Large intestine (tissue), 3 donors: ENCODE data around the gene SGCA. TPM values are rescaled to one million over a fixed set of nuclear protein-coding genes. Genes with fewer than 3 reads are reported as not detected.

ENCODE experiments used
- DNase-seq, 2 donors: peaks; one replicate each; pipeline versions ENCODE4 v3.0.0 to v3.0.0-alpha.2; 2013
- H3K27ac ChIP-seq: one replicate; pipeline ENCODE4 v1.5.1; 2013; ENCODE audit warnings: low read length
- H3K27me3 ChIP-seq: 2 replicates; pipeline ENCODE4 v1.6.1; 2013; ENCODE audit warnings: low read length; ENCODE audit not compliant: control insufficient read depth, insufficient read depth
- H3K36me3 ChIP-seq: 2 replicates; pipeline ENCODE4 v1.6.1; 2013; ENCODE audit warnings: low read length; ENCODE audit not compliant: control insufficient read depth, insufficient read depth
- H3K4me1 ChIP-seq: one replicate; pipeline ENCODE4 v1.6.1; 2013; ENCODE audit warnings: low read length; ENCODE audit not compliant: control insufficient read depth, insufficient read depth
- H3K4me3 ChIP-seq: one replicate; pipeline ENCODE4 v1.5.1; 2013; ENCODE audit warnings: low read length
- H3K9me3 ChIP-seq: one replicate; pipeline ENCODE4 v1.6.1; 2013; ENCODE audit warnings: mild to moderate bottlenecking, low read depth, low read length, moderate library complexity; ENCODE audit not compliant: control insufficient read depth
- WGBS: methylation state at CpG from one replicate; pipeline ENCODE4 v1.1.5; 2013; ENCODE audit warnings: low lambda C conversion rate; ENCODE audit not compliant: insufficient coverage; 5-methylcytosine and 5-hydroxymethylcytosine counted together
- polyA plus RNA-seq: library from polyadenylated mRNA; unstranded; fragments of 120-200 nt; gene quantifications from one replicate; pipeline ENCODE4 v1.2.1, GENCODE V29; 2013

Gene SGCA
- polyA plus RNA-seq, 1 donor, result 1.2 TPM

GRCh38 chr17:50212121-50212843, 46.5 kb downstream of the SGCA start:
- WGBS, result no CpG with 5 or more reads among the region's 15 CpGs
- Histone ChIP-seq H3K36me3 (no peaks in the 10 kb centered on the region), H3K27ac (no peak overlapping the region), H3K9me3 (no peaks in the 10 kb centered on the region), H3K27me3 (peaks cover 14% of the 10 kb centered on the region), H3K4me3 (no peak overlapping the region), H3K4me1 (peaks cover 22% of the 10 kb centered on the region)
- no peak for DNase-seq

GRCh38 chr17:50213026-50214022, 47.5 kb downstream of the SGCA start:
- Histone ChIP-seq H3K27me3 (peaks cover 14% of the 10 kb centered on the region), H3K27ac (no peak overlapping the region), H3K36me3 (no peaks in the 10 kb centered on the region), H3K4me1 (peaks cover 22% of the 10 kb centered on the region), H3K4me3 (no peak overlapping the region), H3K9me3 (no peaks in the 10 kb centered on the region)
- no CpG with 5 or more reads among the region's 9 CpGs for WGBS
- peak in 1 of 2 donors; percentile 31 for DNase-seq

GRCh38 chr17:50214976-50215760, 49.4 kb downstream of the SGCA start:
- H3K4me3 ChIP-seq, result no peak overlapping the region
- DNase-seq, result no peak
- WGBS, result 76% methylated on average over 3 of the region's 8 CpGs
- no peaks in the 10 kb centered on the region for H3K9me3 ChIP-seq
- no peak overlapping the region for H3K27ac ChIP-seq
- peaks cover 10% of the 10 kb centered on the region for H3K27me3 ChIP-seq
- no peaks in the 10 kb centered on the region for H3K36me3 ChIP-seq
- peaks cover 19% of the 10 kb centered on the region for H3K4me1 ChIP-seq

GRCh38 chr17:50217591-50217990, 51.8 kb downstream of the SGCA start:
- no peak overlapping the region for H3K4me3 ChIP-seq
- H3K4me1 ChIP-seq, result peaks cover 6% of the 10 kb centered on the region
- no peaks in the 10 kb centered on the region for H3K27me3 ChIP-seq
- H3K36me3 ChIP-seq, result no peaks in the 10 kb centered on the region
- DNase-seq, result no peak
- 64% methylated on average over 1 of the region's 3 CpGs for WGBS
- H3K9me3 ChIP-seq, result no peaks in the 10 kb centered on the region
- no peak overlapping the region for H3K27ac ChIP-seq

- DNase-seq, result no peak
- H3K4me1 ChIP-seq, result peaks cover 6% of the 10 kb centered on the region
- H3K27me3 ChIP-seq, result no peaks in the 10 kb centered on the region
- no peak overlapping the region for H3K4me3 ChIP-seq
- no peak overlapping the region for H3K27ac ChIP-seq
- H3K36me3 ChIP-seq, result no peaks in the 10 kb centered on the region
- 82% methylated on average over 1 of the region's 3 CpGs for WGBS
- H3K9me3 ChIP-seq, result no peaks in the 10 kb centered on the region
Measured at GRCh38 chr17:50218071-50218759, 52.4 kb downstream of the SGCA start.

GRCh38 chr17:50218771-50219315, 53.0 kb downstream of the SGCA start:
- no peak overlapping the region for H3K4me3 ChIP-seq
- peaks cover 6% of the 10 kb centered on the region for H3K4me1 ChIP-seq
- H3K27ac ChIP-seq, result no peak overlapping the region
- no peaks in the 10 kb centered on the region for H3K9me3 ChIP-seq
- no peaks in the 10 kb centered on the region for H3K27me3 ChIP-seq
- no peaks in the 10 kb centered on the region for H3K36me3 ChIP-seq
- DNase-seq, result no peak
- no CpG with 5 or more reads among the region's 1 CpG for WGBS

GRCh38 chr17:50219342-50219741, 53.5 kb downstream of the SGCA start:
- WGBS, result no CpG with 5 or more reads among the region's 5 CpGs
- Histone ChIP-seq H3K9me3 (no peaks in the 10 kb centered on the region), H3K4me3 (no peak overlapping the region), H3K27ac (no peak overlapping the region), H3K4me1 (peaks cover 6% of the 10 kb centered on the region), H3K36me3 (no peaks in the 10 kb centered on the region), H3K27me3 (no peaks in the 10 kb centered on the region)
- DNase-seq, result no peak

GRCh38 chr17:50219939-50220465, 54.2 kb downstream of the SGCA start:
- Histone ChIP-seq H3K4me1 (peaks cover 6% of the 10 kb centered on the region), H3K27me3 (no peaks in the 10 kb centered on the region), H3K9me3 (no peaks in the 10 kb centered on the region), H3K27ac (peak overlapping the region; percentile 6), H3K4me3 (no peak overlapping the region), H3K36me3 (no peaks in the 10 kb centered on the region)
- DNase-seq, result peak in 1 of 2 donors; percentile 35
- WGBS, result no CpG with 5 or more reads among the region's 4 CpGs

GRCh38 chr17:50220811-50221210, 55.0 kb downstream of the SGCA start:
- WGBS, result no CpG with 5 or more reads among the region's 15 CpGs
- DNase-seq, result no peak
- Histone ChIP-seq H3K36me3 (no peaks in the 10 kb centered on the region), H3K4me1 (peaks cover 6% of the 10 kb centered on the region), H3K27ac (no peak overlapping the region), H3K27me3 (no peaks in the 10 kb centered on the region), H3K4me3 (no peak overlapping the region), H3K9me3 (no peaks in the 10 kb centered on the region)
